Hematopoietic multipotent progenitor cell treated with erythropoietin and hydrocortisone succinate and interleukin-3 and kit ligand, for 17 days (in vitro differentiated cells): ENCODE measurements around the gene CDRT4.
"Not testable (repeated sequence)": the region's sequence is repeated elsewhere in the genome, so short reads cannot be mapped to it uniquely, and the experiment has no call there.

Source experiments
- DNase-seq: peaks from one replicate; pipeline ENCODE4 v3.0.0-alpha.2; 2015; ENCODE audit warnings: low spot score

CDRT4 gene

DNA sequence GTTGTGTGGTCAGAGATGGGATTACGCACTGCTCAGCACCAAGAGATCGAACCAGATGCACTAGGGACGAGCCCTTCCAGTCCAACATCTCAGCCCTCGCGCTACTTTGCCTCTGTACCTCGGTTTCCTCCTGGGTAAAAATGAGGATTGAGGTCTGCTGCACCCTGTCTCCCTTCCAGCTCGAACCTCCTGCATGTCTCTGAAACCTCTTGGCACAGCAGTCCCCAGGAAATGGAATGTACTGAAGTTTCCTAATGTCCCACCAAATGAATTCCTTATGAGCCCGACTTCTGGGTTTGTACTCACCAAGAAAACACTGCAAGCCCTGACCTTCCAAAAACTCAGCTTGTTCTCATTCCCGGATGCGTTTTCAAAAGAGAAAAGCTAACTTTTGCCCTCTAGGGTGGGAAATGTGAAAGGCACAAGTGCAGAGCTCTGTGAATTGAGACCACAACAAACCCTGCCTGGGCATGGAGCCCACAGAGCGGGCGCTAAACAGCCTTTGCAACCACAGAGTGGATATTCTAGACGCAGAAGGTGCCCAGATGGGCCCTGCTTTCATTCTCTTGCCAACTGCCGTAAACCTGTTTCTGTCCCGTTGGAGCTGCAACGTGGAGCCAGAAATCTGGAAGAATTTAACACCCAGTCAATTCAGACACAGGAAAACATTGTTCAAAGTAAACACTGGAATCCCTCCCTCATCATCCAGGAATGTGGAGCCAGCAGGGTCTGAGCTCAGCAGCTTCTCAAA is 10.3 kb downstream of the CDRT4 start:
- no peak for DNase-seq

- DNase-seq = no peak
These were observed 10.9 kb downstream of the CDRT4 start for GRCh38 chr17:15456496-15456895.

GRCh38 chr17:15454346-15454745 is 13.1 kb downstream of the CDRT4 start:
- no peak for DNase-seq

DNA sequence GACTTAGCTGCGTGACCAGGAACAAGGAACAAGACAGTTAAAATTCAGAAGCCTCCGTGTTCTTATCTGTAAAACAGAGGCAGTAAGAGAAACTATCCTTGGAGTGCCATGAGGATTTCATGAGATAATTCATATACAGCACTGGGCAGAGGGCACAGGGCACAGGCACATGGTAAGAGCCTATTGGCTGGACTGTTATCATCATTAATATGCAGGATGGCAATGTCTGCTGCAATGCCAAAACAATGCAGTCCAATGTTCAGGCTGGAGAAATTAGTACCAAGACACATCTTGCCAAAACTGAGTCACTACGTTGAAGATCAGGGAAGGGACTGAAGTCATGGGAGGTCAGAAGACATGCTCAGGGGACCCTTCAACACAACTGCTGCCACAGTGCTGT is 13.6 kb downstream of the CDRT4 start:
- DNase-seq = no peak

GRCh38 chr17:15453246-15453645 is 14.2 kb downstream of the CDRT4 start:
- DNase-seq = no peak

DNA sequence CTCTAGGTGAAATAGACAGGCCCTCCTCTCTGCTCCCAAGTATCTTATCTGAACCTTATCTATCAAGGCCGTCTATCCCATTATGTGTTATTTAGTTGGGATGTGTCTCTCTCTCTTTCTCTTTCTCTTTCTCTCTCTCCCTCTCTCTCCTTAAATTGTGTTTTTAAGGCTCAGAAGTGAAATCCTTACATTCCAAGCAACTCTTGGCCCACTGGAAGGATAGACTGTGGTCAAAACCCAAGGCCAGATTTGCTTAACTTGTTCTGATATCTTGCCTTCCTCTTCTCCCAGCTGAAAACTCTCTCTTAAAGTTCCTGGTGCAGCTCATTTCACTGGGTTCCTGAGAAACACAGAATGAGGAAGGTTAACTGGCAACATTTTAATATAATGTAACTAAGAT is 14.7 kb downstream of the CDRT4 start:
- no peak for DNase-seq

DNA sequence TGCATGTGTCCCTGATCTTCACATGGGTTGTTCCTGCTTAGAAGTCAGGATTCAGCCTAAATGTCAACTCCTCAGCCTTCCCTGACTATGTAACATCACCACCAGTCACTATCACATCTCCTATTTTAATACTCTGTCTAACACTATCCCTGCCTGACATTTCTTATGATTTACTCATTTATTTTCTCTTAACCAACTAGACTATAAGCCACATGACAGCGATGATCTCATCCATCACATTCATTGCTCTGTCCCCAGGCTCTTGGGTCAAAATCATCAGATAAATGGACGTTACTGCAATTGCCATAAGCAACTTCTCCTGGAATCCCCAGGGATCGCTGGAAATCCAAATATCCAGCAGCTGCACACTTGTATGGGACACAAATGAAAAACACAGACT is 15.7 kb downstream of the CDRT4 start:
- DNase-seq = no peak

GRCh38 chr17:15448580-15448956 is 18.9 kb downstream of the CDRT4 start:
- no peak for DNase-seq

DNA sequence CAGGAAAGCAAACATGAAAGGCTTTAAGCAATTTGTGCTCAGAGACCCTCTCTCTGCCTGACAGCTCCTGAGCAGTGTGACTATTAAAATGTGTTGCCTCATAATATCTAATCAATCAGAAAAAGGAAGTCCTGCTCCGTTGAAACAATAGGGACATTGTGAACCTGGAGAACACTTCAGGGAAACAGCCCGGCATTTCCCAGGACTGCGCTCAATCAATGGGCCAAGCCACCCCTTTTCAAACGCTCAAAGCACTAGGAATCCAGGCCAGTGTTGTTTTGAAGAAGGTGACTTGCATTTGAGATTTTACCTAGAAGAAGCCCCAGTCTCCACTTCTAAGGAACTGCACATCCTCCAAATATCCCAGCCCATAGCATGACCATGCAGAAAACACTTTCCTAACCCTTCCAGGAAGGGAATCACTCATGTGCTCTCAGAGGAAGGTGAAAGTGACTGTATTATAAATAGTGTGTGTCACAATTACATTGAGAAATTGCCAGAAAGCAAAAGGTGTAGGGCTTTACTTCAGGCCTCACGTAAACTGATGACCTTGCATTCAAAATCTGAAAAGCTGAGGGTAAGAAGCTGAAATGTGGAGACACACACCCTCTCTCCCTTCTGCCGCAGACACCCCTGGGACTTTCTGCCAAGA is 19.4 kb downstream of the CDRT4 start:
- DNase-seq = no peak

GRCh38 chr17:15446036-15446435 is 21.4 kb downstream of the CDRT4 start:
- no peak for DNase-seq

GRCh38 chr17:15444805-15445204 is 22.6 kb downstream of the CDRT4 start:
- DNase-seq = no peak

GRCh38 chr17:15442311-15443180 is 24.9 kb downstream of the CDRT4 start:
- DNase-seq = no peak

DNA sequence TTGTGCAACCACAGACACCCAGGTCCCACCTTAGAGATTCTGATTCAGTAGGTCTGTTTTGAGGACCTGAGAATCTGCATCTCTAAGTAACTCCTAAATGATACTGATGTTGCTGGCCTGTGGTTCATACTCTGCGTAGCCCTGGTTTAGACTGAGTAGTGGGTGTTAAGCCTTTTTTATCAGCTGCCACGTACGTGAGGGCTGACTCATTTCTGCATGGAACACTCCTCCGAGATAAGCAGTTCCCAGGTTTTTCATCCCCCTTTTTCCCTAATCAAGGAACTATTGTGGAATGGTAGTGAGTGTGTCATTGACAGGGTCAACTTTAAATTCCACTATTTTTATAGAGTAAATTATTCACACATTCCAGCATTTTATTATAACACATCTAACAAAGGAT is 26.1 kb downstream of the CDRT4 start:
- DNase-seq = no peak

GRCh38 chr17:15440347-15440746 is 27.1 kb downstream of the CDRT4 start:
- DNase-seq = no peak

- not testable (repeated sequence) for DNase-seq
These were observed 28.0 kb downstream of the CDRT4 start for GRCh38 chr17:15439205-15439985.

DNA sequence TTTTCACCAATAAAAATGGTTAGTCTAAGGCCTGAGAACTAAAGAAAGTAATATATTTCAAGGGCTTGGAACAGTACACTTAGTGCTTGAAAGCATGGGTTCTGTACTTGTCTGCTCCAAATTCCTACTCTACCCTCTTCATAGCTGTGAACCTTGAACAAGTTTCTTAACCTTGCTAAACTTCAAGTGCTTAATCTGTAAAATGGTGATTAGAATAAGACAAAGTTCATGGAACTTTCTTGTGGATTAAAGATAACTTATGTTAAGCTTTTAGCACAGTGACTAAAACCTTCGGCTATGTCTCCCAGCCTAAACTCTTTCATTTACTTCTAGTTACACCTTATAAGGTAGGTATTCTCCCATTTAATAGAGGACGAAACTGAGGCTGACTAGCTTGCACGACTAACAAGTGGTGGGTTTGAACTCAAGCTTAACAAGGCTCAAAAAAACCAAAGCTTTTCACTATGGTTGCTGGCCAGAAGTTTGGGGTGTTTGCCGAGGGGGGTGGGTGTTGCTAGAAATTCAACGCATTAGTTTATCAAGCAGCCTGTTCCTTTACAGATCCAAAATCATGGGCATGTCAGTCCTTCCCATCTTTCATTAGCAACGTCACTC is 28.8 kb downstream of the CDRT4 start:
- DNase-seq = no peak

- DNase-seq = no peak
These were observed 30.2 kb downstream of the CDRT4 start for GRCh38 chr17:15437303-15437635.

- peak; percentile 29 for DNase-seq
These were observed 30.7 kb downstream of the CDRT4 start for GRCh38 chr17:15436473-15437302.

DNA sequence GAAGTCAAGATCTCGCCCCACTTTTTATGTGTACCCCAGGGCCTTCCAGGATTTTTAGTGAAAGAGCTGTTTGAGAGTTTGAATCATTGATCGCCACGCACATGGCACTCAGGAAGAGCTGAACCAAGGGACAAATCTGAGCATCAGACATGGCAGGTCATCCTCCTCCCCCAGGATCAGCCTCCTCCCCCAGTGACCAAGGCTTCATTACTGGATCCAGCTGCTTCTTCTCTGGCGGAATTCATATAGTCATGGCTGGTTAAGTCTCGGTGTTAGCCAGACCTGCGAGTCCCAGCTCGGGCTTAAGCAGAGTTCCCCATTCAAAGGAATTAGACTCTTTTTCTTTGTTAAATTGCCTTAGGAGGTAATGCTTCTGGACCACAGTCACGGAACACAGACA is 32.5 kb downstream of the CDRT4 start:
- DNase-seq = no peak

- DNase-seq = no peak
These were observed 34.4 kb downstream of the CDRT4 start for GRCh38 chr17:15432807-15433611.
